ENCODE data around the gene OR4Q3.
"Not testable (repeated sequence)": the region's sequence is repeated elsewhere in the genome, so short reads cannot be mapped to it uniquely, and the experiment has no call there.

OR4Q3 gene

DNA sequence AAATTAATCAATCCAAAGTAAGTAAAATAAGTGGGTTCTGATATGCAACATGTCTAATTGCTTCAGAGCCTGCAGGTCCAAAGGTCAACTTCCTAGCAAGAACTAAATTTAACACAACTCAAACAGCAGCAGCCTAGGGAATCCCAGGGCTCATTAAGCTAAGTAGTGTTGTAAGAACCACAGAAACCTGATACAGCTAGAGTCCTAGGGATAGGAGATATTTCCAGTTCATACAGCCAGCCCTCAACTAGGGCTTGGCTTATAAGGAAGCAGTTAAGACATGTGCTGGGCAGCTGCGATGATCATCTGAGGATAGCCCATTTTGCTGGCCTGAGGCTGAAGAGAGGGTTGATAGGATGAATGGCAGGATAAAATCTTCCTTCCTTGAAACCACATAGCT, at the start of gene OR4Q3:
OR4Q3 (plus strand) TSS at position 316 of the 400 bp plus-strand sequence.
- no peak for DNase-seq

DNA sequence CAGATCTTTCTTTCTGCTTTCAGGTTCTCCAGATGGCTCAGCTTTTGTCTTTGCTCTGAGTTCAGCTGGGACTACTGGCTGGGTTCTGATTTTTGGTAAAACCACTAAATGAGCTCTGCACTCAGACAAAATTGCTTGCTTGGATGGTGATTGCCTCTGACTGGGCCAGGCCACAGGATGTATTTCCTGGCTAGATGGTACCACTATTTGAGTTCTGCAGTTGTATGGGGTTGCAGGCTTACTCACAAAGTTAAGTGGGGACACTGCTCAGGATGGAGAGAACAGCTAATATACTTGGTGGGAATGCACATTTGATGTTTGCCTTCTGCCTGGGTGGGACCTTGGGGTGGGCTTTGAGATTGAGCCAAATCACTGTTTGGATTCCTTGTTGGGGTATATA, 14.0 kb upstream of the OR4Q3 start:
- DNase-seq, result no peak

DNA sequence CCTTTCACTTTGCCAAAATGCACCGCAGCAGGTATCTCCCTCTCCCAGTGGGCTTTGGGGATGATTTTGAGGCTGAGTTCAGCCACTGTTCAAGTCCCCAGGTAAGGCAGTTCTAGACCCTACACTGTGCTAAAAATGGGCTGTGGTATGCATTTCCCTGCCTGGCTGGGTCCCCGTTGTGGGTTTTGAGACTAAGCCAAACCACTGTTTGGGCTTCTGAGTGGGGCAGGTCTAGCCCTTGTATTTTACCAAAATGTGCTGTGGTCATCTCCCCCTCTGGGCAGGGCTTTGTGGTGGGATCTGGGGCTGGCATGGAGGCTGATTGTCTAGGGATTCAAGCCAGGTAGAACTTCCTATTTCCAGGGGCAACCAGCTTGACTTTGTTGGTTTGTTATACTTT, 13.6 kb upstream of the OR4Q3 start:
- DNase-seq, result no peak

DNA sequence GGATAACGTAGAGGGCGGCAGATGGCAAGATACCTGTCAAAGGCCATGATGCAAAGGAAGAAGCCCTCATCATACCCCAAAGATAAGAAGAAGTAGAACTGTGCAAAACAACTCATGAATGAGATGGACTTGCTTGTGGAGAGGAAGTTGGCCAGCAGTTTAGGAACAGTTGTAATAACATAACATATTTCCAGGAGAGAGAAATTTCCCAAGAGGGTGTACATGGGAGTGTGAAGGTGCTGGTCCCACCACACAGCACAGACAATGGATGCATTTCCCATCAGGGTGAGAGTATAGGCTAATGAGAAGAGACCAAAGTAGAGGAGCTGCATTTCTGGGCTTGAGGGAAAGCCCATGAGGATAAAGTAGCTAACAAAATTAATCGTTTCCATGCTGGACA, 9.5 kb upstream of the OR4Q3 start:
- DNase-seq, result not testable (repeated sequence)

DNA sequence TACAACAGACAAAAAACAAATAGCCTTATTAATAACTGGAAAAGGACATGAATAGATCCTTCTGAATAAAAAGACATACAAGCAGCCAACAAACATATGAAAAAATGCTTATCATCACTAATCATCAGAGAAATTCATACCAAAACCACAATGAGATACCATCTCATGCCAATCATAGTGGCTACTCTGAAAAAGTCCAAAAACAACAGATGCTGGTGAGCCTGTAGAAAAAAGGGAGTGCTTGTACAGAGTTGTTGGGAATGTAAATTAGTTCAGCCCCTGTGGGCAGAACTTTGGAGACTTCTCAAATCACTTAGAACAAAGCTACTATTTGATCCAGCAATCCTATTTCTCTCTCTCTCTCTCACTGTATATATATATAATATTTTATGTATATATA, 8.9 kb downstream of the OR4Q3 start:
- not testable (repeated sequence) for DNase-seq

DNA sequence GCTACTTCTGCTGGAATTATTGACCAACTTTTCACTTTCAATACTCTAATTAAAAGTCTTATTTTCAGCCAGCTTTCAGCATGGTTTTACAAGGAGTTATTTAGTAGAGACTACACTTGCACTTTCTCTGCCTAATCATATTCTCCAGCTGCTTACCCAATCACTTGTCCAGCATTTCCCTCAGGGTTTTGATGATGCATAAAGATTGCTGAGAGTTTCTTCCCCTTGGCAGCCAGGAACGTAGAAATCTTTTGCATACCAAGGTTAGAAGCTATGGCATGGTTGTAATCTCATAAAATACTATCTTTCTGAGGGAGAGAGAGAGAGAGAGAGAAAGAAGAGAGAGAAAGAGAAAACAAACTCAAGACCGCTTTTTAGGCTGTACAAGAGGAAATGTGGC, 10.8 kb downstream of the OR4Q3 start:
- DNase-seq, result no peak

DNA sequence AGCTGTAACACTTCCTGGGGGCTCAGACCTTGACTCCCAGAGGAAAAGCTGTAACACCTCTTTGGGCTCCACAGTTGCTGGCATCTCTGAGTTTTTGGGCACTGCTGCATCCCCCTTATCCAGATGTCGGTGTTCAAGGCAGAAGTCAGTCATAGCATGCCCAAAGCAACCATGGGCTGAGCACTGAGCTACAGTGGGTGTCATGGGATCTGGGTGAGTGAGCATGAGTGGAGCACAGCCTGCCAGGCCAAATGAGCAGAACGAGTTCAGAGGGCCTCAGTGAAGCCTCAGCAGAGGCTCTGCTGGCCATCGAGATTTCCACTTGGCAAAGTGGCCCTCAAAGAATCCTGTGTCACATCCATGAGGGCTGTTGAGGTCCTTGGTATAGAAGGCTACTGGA, 28.1 kb downstream of the OR4Q3 start:
- not testable (repeated sequence) for DNase-seq

DNA sequence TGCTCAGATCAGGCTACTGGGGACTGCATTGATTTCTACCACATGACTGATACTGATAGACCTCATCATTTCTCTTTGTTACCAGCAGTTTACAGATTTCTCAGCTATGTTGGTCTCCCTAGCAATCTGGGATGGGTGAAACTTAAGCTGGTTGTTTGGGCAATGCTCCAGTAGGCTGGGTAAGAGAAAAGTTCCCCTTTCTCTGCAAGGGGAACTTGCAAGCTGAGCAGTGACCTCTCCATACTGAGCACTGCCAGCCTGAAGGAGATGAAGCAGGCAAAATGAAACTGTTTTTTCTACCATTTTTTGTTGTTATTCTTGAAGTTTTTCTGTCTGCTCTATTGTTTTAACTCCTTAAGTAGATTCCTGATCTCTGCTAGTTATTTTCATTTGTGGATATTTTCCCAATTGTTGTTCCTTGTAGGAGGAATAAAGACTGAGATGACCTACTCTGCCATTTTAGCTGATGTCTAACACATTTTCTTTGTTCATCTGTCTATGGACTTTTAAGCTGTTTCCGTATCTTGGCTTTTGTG, 28.6 kb downstream of the OR4Q3 start:
- no peak for DNase-seq

DNA sequence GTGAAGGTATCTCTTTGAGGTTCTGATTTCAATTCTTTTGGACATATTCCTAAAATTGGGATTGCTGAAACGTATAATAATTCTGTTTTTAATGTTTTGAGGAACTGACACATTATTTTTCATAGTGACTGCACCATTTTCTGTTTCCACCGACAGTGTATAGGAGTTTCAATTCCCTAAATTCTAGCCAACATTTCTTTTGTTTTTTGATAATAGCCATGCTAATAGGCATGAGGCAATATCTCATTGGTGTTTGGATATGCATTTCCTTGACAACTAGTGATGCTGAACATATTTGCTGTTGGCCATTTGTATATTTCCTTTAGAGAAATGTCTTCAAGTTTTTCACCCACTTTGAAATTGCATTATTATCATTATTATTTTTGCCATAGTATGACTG, 29.1 kb downstream of the OR4Q3 start:
- not testable (repeated sequence) for DNase-seq

DNA sequence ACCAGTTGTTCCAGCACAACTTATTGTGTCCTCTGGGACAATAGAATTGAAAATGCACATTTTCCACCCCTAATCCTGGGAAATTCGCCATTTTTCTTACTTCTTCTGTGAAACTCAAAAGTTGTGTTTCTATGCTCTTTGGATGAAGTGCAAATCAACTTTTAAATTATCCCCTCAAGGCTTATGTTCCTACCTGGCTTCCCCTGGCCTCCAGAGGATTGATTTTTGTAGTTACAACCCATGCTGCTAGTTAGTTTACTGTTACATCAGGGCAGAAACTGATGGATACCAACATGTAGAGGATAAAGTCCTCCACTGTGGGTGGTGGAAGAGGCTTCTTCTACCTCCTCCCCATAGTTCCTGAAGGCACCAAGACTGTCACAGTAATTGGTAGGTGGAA, 29.8 kb downstream of the OR4Q3 start, which contains the start of gene OR4M1:
OR4M1 (plus strand) TSS at position 301 of the 400 bp plus-strand sequence. CDS start 6,819 bp downstream, outside the sequence.
- DNase-seq, result not testable (repeated sequence)

DNA sequence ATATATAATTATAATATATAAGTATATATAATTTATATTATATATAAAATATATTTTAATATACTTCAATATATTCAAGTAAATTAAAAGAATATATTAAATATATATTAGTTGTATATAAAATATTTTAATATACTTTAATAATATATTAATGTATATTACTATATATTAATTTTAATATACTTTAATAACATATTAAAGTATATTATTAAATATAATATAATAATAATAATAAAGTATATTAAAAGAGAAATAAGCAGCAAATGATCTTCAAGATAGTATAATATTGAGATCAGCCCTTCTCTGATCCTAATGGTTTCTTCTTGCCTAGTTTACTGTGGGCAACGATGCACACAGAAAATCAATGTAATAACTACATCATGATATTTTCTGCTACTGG, 32.2 kb downstream of the OR4Q3 start:
- DNase-seq, result no peak

DNA sequence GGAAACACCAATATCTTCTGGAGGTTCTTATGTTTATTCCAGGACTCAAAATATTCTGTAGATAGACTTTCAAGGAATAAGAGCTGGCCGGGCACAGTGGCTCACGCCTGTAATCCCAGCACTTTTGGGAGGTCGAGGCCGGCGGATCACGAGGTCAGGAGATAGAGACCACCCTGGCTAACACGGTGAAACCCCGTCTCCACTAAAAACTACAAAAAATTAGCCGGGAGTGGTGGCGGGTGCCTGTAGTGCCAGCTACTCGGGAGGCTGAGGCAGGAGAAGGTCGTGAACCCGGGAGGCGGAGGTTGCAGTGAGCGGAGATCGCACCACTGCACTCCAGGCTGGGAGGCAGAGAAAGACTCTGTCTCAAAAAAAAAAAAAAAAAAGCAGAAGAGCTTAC, 42.5 kb downstream of the OR4Q3 start:
- DNase-seq, result not testable (repeated sequence)

DNA sequence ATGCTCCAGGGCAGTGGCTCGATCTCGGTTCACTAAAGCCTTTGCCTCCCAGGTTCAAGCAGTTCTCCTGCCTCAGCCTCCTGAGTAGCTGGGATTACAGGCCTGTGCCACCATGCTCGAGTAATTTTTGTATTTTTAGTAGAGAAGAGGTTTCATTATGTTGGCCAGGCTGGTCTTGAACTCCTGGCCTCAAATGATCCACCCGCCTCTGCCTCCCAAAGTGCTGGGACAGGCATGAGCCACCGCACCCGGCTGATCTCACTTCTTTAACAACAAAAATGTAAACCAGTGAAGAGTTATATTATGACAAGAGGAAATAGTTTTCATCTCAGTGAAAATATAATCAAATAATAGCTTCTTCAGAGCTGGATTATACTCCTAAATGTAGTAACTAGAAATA, 43.9 kb downstream of the OR4Q3 start:
- DNase-seq, result not testable (repeated sequence)

DNA sequence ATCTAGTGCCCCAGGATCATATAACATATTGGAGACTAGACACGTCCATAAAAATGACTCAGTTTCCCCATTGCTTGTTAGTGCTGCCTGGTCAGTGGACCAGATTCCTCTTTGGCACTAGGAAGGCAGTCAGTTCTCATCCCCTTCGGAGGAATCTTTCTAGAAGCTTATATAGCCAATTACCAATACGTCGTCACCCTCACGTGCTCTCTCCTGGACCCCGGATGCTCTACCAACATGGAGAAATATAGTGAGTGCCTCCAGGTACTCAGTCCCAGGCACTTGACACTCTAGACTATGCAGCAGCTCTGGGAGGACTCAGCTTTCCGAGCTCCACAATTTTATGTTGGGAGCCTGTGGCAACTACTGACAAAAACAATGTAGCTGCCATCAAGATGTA, 44.8 kb downstream of the OR4Q3 start:
- not testable (repeated sequence) for DNase-seq

DNA sequence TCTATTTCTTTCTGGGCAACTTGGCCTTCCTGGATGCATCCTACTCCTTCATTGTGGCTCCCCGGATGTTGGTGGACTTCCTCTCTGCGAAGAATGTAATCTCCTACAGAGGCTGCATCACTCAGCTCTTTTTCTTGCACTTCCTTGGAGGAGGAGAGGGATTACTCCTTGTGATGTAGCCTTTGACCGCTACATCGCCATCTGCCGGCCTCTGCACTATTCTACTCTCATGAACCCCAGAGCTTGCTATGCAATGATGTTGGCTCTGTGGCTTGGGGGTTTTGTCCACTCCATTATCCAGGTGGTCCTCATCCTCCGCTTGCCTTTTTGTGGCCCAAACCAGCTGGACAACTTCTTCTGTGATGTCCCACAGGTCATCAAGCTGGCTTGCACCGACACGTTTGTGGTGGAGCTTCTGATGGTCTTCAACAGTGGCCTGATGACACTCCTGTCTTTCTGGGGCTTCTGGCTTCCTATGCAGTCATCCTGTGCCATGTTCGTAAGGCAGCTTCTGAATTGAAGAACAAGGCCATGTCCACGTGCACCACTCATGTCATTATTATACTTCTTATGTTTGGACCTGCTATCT, 53.2 kb downstream of the OR4Q3 start:
- not testable (repeated sequence) for DNase-seq

Measured in NCI-H1930 (cell line).